ENCODE measurements around the gene MAP2. TPM values are rescaled to one million over a fixed set of nuclear protein-coding genes. Genes with fewer than 3 reads are reported as not detected.
A peak's percentile ranks its signal among the peaks of the same experiment; 100 is the strongest.

MAP2 gene
- total and polyA plus RNA-seq, 2 of the 13 experiments (the other 11 are each of a cell fraction or from before 2014, with no cell fraction given) = 0.08 TPM; not detected in 1

DNA sequence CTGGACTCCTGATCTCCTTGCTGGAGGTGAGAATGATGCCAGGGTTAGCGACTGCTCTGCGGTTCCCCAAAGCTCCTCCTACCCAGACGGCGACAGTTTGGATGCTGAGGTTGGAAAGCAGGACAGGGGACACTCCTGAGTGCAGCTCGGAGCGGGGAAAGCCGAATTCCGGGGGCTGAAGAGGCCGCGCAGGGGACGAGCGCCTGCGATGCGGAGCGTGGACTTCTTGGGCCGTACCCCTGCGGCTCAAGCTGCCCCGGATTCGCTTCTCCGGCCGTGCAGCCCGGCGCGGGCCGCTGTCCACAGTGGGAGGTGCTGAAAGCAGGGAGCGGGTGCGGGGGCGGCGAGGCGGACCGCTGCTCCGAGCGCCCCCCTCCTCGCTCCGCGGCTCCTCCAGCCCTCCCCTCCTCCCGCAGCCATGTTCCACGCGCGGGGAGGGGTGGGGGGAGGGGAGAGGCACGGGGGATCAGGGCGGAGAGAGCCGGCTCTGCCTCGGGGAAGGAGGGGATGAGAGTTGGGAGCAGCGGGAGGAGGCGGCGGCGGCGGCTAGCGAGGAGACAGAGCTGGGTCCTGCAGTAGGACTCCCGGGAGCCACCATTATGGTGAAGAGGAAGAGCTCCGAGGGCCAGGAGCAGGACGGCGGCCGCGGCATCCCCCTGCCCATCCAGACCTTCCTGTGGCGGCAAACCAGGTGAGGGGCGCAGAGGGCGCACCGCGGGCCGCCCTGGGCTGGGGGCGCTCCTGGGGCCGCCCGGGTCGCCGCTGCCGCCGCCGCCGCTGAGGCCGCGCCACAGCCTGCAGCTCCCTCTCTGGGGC lies 347.8 kb downstream of the MAP2 start, which contains the start of gene UNC80 (continued):
- TF ChIP-seq, protein P1, sequence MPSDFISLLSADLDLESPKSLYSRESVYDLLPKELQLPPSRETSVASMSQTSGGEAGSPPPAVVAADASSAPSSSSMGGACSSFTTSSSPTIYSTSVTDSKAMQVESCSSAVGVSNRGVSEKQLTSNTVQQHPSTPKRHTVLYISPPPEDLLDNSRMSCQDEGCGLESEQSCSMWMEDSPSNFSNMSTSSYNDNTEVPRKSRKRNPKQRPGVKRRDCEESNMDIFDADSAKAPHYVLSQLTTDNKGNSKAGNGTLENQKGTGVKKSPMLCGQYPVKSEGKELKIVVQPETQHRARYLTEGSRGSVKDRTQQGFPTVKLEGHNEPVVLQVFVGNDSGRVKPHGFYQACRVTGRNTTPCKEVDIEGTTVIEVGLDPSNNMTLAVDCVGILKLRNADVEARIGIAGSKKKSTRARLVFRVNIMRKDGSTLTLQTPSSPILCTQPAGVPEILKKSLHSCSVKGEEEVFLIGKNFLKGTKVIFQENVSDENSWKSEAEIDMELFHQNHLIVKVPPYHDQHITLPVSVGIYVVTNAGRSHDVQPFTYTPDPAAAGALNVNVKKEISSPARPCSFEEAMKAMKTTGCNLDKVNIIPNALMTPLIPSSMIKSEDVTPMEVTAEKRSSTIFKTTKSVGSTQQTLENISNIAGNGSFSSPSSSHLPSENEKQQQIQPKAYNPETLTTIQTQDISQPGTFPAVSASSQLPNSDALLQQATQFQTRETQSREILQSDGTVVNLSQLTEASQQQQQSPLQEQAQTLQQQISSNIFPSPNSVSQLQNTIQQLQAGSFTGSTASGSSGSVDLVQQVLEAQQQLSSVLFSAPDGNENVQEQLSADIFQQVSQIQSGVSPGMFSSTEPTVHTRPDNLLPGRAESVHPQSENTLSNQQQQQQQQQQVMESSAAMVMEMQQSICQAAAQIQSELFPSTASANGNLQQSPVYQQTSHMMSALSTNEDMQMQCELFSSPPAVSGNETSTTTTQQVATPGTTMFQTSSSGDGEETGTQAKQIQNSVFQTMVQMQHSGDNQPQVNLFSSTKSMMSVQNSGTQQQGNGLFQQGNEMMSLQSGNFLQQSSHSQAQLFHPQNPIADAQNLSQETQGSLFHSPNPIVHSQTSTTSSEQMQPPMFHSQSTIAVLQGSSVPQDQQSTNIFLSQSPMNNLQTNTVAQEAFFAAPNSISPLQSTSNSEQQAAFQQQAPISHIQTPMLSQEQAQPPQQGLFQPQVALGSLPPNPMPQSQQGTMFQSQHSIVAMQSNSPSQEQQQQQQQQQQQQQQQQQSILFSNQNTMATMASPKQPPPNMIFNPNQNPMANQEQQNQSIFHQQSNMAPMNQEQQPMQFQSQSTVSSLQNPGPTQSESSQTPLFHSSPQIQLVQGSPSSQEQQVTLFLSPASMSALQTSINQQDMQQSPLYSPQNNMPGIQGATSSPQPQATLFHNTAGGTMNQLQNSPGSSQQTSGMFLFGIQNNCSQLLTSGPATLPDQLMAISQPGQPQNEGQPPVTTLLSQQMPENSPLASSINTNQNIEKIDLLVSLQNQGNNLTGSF (CRISPR knock-in tag; IDR thresholded peaks at IDR 0.05) = peak; percentile 94
- TF ChIP-seq BRD4 (CRISPR knock-in tag; IDR thresholded peaks at IDR 0.05) = no peak
- 0 out of 2 replicates have a peak, but pooled peaks have one; percentile 71 for TF ChIP-seq ZNF138 (CRISPR knock-in tag; IDR thresholded peaks at IDR 0.05; ENCODE audit: low read depth)
- TF ChIP-seq, protein P2, sequence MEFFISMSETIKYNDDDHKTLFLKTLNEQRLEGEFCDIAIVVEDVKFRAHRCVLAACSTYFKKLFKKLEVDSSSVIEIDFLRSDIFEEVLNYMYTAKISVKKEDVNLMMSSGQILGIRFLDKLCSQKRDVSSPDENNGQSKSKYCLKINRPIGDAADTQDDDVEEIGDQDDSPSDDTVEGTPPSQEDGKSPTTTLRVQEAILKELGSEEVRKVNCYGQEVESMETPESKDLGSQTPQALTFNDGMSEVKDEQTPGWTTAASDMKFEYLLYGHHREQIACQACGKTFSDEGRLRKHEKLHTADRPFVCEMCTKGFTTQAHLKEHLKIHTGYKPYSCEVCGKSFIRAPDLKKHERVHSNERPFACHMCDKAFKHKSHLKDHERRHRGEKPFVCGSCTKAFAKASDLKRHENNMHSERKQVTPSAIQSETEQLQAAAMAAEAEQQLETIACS (CRISPR knock-in tag; IDR thresholded peaks at IDR 0.05) = no peak
- TF ChIP-seq, protein P3, sequence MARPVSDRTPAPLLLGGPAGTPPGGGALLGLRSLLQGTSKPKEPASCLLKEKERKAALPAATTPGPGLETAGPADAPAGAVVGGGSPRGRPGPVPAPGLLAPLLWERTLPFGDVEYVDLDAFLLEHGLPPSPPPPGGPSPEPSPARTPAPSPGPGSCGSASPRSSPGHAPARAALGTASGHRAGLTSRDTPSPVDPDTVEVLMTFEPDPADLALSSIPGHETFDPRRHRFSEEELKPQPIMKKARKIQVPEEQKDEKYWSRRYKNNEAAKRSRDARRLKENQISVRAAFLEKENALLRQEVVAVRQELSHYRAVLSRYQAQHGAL (CRISPR knock-in tag; IDR thresholded peaks at IDR 0.05; ENCODE audit: not compliant biosample characterization) = peak; percentile 94
- peak; percentile 52 for TF ChIP-seq PHF8 (CRISPR knock-in tag; IDR thresholded peaks at IDR 0.05)
- TF ChIP-seq ZNF354B (CRISPR knock-in tag; IDR thresholded peaks at IDR 0.05) = no peak
- 0 out of 2 replicates have a peak, but pooled peaks have one; percentile 43 for TF ChIP-seq CEBPG (CRISPR knock-in tag; IDR thresholded peaks at IDR 0.05)
- TF ChIP-seq, protein P4, sequence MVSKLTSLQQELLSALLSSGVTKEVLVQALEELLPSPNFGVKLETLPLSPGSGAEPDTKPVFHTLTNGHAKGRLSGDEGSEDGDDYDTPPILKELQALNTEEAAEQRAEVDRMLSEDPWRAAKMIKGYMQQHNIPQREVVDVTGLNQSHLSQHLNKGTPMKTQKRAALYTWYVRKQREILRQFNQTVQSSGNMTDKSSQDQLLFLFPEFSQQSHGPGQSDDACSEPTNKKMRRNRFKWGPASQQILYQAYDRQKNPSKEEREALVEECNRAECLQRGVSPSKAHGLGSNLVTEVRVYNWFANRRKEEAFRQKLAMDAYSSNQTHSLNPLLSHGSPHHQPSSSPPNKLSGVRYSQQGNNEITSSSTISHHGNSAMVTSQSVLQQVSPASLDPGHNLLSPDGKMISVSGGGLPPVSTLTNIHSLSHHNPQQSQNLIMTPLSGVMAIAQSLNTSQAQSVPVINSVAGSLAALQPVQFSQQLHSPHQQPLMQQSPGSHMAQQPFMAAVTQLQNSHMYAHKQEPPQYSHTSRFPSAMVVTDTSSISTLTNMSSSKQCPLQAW (CRISPR knock-in tag; IDR thresholded peaks at IDR 0.05) = peak; percentile 64; the same call in 1 of the 2 replicates
- TF ChIP-seq, protein P5, sequence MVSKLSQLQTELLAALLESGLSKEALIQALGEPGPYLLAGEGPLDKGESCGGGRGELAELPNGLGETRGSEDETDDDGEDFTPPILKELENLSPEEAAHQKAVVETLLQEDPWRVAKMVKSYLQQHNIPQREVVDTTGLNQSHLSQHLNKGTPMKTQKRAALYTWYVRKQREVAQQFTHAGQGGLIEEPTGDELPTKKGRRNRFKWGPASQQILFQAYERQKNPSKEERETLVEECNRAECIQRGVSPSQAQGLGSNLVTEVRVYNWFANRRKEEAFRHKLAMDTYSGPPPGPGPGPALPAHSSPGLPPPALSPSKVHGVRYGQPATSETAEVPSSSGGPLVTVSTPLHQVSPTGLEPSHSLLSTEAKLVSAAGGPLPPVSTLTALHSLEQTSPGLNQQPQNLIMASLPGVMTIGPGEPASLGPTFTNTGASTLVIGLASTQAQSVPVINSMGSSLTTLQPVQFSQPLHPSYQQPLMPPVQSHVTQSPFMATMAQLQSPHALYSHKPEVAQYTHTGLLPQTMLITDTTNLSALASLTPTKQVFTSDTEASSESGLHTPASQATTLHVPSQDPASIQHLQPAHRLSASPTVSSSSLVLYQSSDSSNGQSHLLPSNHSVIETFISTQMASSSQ (IDR thresholded peaks at IDR 0.05; ENCODE audit: low read depth) = no peak
- TF ChIP-seq, protein P5 (CRISPR knock-in tag; IDR thresholded peaks at IDR 0.05; ENCODE audit: borderline replicate concordance) = peak; percentile 52; the same call in 1 of the 2 replicates
- TF ChIP-seq, protein P6, sequence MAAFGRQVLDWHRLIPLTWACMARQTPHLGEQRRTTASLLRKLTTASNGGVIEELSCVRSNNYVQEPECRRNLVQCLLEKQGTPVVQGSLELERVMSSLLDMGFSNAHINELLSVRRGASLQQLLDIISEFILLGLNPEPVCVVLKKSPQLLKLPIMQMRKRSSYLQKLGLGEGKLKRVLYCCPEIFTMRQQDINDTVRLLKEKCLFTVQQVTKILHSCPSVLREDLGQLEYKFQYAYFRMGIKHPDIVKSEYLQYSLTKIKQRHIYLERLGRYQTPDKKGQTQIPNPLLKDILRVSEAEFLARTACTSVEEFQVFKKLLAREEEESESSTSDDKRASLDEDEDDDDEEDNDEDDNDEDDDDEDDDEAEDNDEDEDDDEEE (CRISPR knock-in tag; IDR thresholded peaks at IDR 0.05) = peak; percentile 95
- TF ChIP-seq SPEN (CRISPR knock-in tag; IDR thresholded peaks at IDR 0.05; ENCODE audit: low read depth) = peak; percentile 84

All from HepG2 (cell line).